HG02973 (cell line): ENCODE results near the gene XG.
"Not testable (repeated sequence)": the region's sequence is repeated elsewhere in the genome, so short reads cannot be mapped to it uniquely, and the experiment has no call there.

Source experiments
- ATAC-seq: cut with Tn5 transposase; IDR thresholded peaks from one replicate; pipeline ENCODE4 v1.9.1; 2021; ENCODE audit warnings: moderate library complexity; ENCODE audit not compliant: unreplicated experiment

Gene XG

GRCh38 chrX:2774776-2775175, 22.9 kb downstream of the XG start:
- no peak for ATAC-seq

GRCh38 chrX:2780472-2781225, 28.8 kb downstream of the XG start:
- peak; percentile 67 for ATAC-seq

- ATAC-seq: no peak
These were observed 29.4 kb downstream of the XG start for GRCh38 chrX:2781226-2781571.

DNA sequence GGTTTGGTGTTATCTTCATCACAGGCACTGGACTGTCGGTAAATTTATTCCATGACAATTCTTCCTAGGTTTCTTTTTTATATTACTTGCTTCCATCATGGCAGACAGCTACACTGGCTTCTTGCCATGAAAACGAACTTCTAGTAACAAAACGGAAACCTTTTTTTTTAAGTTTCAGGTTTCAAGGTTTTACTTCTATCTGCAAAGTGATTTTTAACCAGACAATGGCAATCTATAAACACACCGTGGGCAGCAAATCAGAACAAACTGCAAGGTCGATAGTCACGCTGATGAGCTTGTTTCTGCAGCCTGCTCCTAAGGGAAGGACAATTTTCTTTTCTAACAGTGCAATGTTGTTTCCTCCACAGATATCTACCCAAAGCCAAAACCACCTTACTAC, 29.9 kb downstream of the XG start:
- no peak for ATAC-seq

GRCh38 chrX:2782171-2782570, 30.3 kb downstream of the XG start:
- ATAC-seq: no peak

DNA sequence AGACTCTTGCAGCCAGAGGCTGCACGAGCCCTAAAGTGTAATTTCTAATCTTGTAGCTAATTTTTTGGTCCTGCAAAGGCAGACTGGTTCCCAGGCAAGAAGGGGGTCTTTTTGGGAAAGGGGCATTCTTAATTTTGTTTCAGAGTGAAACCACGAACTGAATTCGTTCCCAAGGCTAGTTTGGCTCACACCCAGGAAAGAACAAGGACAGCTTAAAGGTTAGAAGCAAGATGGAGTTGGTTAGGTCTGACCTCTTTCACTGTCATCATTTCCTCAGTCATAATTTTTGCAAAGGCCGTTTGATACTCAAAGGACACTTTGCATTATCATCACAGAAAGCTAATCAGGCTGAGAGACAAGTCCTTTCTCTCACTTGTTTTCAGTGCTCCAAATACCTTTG, 30.9 kb downstream of the XG start:
- ATAC-seq: no peak

DNA sequence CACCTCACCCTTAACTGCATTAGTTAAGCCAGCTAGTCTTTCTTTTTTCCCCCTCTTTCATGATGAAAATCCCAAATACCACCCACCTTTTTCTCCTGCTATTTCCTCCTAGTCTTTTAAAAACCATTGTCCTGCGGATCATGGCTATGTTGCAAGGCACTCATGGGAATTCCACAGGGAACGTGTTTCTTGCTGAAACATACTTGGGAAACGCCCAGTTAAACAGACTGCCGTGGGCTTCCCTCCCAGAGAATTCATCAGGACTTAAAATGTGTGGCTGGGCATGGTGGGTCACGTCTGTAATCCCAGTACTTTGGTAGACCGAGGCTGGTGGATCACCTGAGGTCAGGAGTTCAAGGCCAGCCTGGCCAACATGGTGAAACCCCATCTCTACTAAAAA, 32.2 kb downstream of the XG start:
- ATAC-seq: no peak

- ATAC-seq: no peak
These were observed 33.7 kb downstream of the XG start for GRCh38 chrX:2785538-2785937.

DNA sequence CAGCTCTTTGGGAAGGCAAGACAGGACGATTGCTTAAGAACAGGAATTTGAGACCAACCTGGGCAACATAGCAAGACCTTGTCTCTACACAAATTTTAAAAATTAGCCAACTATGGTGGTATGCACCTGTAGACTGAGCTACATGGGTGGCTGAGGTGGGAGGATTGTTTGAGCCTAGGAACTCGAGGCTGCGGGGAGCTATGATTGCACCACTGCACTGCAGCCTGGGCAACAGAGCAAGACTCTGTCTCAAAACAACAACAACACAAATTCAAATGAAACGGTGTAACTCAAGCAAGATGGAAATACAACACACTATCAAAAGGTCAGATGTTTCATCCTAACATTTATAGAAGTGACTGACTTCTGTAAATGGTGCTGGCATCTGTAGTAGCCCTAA, 37.1 kb downstream of the XG start:
- no peak for ATAC-seq

GRCh38 chrX:2789569-2789968, 37.7 kb downstream of the XG start:
- no peak for ATAC-seq

DNA sequence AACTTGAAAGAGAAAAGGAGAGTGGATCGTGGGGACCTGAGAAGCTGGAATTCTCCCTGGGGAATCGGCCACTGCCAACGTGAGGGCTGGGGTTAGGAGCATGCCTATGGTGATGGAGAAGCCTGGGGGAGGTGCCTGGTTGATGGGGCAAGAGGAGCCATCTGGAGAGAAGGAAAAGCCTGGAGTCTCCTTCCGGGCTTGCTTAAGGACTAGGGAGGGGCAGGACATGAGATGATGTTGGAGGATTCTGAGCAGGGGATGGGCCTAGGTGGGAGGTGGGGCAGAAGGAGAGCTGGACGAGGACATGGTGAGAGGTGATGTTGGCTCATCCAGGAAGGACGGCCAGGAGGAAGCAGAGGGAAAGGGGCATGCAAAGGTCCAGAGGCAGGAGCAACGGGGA, 41.9 kb downstream of the XG start:
- ATAC-seq: no peak

DNA sequence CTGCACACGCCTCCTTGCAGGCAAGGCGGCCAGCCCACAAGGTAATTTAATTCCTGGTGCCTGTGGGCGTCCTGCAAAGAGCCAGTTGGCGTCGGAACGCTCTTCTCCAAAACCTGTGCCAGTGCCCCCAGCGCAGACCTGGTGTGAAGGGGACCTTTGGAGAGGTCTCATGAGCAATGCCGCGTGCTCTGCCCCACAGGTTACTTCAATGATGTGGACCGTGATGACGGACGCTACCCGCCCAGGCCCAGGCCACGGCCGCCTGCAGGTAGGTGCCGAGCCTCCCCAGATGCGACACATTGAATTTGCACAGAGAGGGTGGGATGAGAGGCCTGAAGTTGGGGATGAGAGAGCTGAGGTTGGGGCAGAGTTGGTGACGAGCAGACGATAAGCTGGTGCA, 42.5 kb downstream of the XG start:
- ATAC-seq: no peak

DNA sequence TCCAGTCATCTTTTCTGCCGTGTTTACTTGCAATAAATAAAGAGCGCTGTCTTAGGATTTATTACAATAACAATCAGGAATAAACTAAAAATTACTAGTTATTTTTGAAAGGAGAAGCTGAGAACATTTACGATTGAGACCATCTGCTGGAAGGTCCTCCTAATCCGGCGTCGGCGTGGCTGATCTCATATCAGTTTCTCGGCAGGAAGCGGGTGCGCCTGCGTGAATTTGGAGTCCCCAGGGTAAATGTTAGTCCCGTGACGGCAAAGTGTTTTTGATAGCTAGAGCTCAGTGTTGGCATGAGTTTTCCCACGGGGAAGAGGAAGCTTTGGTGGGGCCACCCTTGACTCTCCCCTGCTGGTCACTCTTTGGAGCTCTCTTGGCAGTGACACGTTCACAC, 45.0 kb downstream of the XG start:
- ATAC-seq: not testable (repeated sequence)

GRCh38 chrX:2799369-2799768, 47.5 kb downstream of the XG start:
- ATAC-seq: no peak

- not testable (repeated sequence) for ATAC-seq
These were observed 48.1 kb downstream of the XG start for GRCh38 chrX:2799980-2800379.

DNA sequence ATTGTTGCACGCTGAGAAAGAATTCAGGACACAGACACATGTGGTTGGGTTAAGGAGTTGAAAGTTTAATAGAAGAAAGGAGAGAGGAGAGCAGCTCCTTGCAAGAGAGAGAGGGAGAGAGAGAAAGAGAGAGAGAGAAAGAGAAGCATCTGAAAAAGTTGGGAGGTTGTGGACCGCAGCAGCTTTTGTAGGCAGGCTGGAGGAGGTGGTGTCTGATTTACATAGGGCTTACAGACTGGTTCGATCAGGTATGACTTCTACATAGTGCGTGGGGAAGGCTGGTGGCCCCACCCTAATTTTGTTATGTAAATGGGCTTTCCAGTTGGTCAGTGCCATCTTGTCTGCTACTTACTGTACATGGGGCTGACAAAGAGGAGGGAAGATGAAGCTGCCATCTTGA, 49.4 kb downstream of the XG start:
- no peak for ATAC-seq

GRCh38 chrX:2802376-2803090, 50.7 kb downstream of the XG start:
- not testable (repeated sequence) for ATAC-seq

DNA sequence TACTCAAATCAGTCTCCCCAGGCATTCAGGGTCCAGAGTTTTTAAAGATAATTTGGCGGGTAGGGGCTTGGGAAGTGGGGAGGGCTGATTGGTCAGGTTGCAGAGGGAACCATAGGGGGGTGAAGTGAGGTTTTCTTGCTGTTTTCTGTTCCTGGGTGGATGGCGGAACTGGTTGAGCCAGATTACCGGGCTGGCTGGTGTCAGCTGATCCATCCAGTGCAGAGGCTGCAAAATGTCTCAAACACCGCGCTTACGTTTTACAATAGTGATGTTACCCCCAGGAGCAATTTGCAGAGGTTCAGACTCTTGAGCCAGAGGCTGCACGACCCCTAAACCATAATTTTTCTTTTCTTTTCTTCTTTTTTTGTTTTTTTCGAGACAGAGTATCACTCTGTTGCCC, 51.6 kb downstream of the XG start:
- ATAC-seq: not testable (repeated sequence)

- not testable (repeated sequence) for ATAC-seq
These were observed 52.4 kb downstream of the XG start for GRCh38 chrX:2804106-2804843.

DNA sequence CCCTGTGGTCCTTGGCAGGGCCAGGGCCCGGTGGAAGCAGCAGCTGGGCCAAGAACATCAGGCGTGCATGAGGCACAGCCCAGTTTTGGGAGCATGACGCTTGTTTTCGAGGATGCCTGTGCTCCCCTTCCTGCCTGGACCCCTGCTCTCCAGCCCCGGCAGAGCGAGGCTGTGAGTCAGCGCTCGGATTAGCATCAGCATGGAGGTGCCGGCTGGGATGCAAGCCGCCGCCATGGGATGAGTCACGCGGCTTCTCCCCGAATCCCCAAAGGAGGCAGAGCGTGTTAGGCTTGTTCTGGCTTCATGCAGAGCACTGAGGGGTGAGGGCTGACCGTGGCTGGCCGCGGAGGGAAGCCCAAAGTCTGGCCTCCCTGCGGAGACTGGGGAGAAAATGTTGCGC, 53.0 kb downstream of the XG start:
- ATAC-seq: not testable (repeated sequence)

DNA sequence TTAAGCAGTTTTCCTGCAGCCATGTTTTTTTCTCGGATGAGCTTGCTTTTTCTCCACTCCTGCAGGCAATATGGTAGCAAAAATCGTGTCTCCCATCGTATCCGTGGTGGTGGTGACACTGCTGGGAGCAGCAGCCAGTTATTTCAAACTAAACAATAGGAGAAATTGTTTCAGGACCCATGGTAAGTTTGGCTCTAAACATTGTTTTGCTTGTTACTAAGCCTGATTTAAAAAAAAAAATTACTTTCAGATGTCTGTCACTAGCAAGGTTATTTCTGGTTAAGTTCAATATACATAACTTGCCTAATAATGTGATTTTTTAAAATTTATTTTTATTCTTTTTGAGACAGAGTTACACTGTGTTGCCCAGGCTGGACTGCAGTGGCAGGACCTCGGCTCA, 59.4 kb downstream of the XG start:
- ATAC-seq: no peak
